Keratinocyte (primary cell): ENCODE measurements around the gene ITGA11. TPM values are rescaled to one million over a fixed set of nuclear protein-coding genes. Genes with fewer than 3 reads are reported as not detected.

Experiments
- DNase-seq: peaks from one replicate; pipeline ENCODE4 v3.0.0-alpha.2; 2011; ENCODE audit warnings: low read depth, missing footprints, low spot score
- FAIRE-seq: peaks from 2 replicates; lab custom pipeline; 2011; peaks lifted over from hg19 to GRCh38; lab: Jason Lieb, UNC
- H2AFZ ChIP-seq: 2 replicates; pipeline ENCODE4 v1.6.0; 2012; ENCODE audit warnings: low read length, control low read depth, inconsistent platforms; ENCODE audit not compliant: control insufficient read depth
- H3K27ac ChIP-seq: 2 replicates; pipeline ENCODE4 v1.5.1; 2011; ENCODE audit warnings: low read length; ENCODE audit not compliant: control insufficient read depth, insufficient read depth
- H3K27me3 ChIP-seq: 3 replicates; pipeline ENCODE4 v1.6.0; 2011; ENCODE audit warnings: low read length; ENCODE audit not compliant: control insufficient read depth, insufficient read depth; ENCODE audit errors: extremely low read depth
- H3K36me3 ChIP-seq, 2 experiments: 2 replicates in 1 of 2; 3 replicates in 1 of 2; pipeline ENCODE4 v1.5.1; 2011; ENCODE audit warnings: low read length in 2 of 2, mild to moderate bottlenecking in 1 of 2; ENCODE audit not compliant: control insufficient read depth in 2 of 2, insufficient read depth in 2 of 2; ENCODE audit errors: extremely low read depth in 1 of 2
- H3K4me1 ChIP-seq: 3 replicates; pipeline ENCODE4 v1.5.1; 2011; ENCODE audit warnings: low read length; ENCODE audit not compliant: control insufficient read depth, insufficient read depth; ENCODE audit errors: extremely low read depth
- H3K4me2 ChIP-seq: 3 replicates; pipeline ENCODE4 v1.6.0; 2011; ENCODE audit warnings: low read depth, low read length; ENCODE audit not compliant: control insufficient read depth, insufficient read depth; ENCODE audit errors: extremely low read depth
- H3K4me3 ChIP-seq, 3 experiments: fragments of 200-600 bp in 1 of 3; sonication (generic) in 1 of 3; 2 replicates in 2 of 3; 3 replicates in 1 of 3; pipeline ENCODE4 v1.5.1; 2011 to 2016; ENCODE audit warnings: low read length in 3 of 3, mild to moderate bottlenecking in 3 of 3, control low read depth in 2 of 3, inconsistent platforms in 1 of 3, low read depth in 1 of 3, mixed read lengths in 1 of 3, mixed run types in 1 of 3, moderate library complexity in 1 of 3; ENCODE audit not compliant: control insufficient read depth in 2 of 3, insufficient read depth in 2 of 3; ENCODE audit errors: extremely low read depth in 1 of 3
- H3K79me2 ChIP-seq: 2 replicates; pipeline ENCODE4 v1.6.0; 2012; ENCODE audit warnings: low read length; ENCODE audit not compliant: control insufficient read depth, insufficient read depth
- H3K9ac ChIP-seq: 3 replicates; pipeline ENCODE4 v1.6.0; 2011; ENCODE audit warnings: low read length; ENCODE audit not compliant: control insufficient read depth, insufficient read depth; ENCODE audit errors: extremely low read depth
- H3K9me1 ChIP-seq: 3 replicates; pipeline ENCODE4 v1.6.0; 2011; ENCODE audit warnings: low read length; ENCODE audit not compliant: control insufficient read depth, insufficient read depth; ENCODE audit errors: extremely low read depth
- H3K9me3 ChIP-seq: 2 replicates; pipeline ENCODE4 v1.5.1; 2012; ENCODE audit warnings: low read depth, low read length; ENCODE audit not compliant: control insufficient read depth
- H4K20me1 ChIP-seq: 3 replicates; pipeline ENCODE4 v1.6.0; 2011; ENCODE audit warnings: low read length; ENCODE audit not compliant: control insufficient read depth, insufficient read depth; ENCODE audit errors: extremely low read depth
- EZH2 ChIP-seq: IDR thresholded peaks from one replicate; pipeline ENCODE4 v1.6.1; 2012; ENCODE audit warnings: inconsistent platforms, mild to moderate bottlenecking, low read length, moderate library complexity
- dilution Hi-C: fragments of 300-500 bp; cut with MboI; formaldehyde crosslinking; loops from one replicate; pipeline ENCODE4 v1.7.0; 2020; ENCODE audit warnings: low sequenced_read_pairs; ENCODE audit not compliant: extremely low pct_ligation_motif_present
- polyA plus RNA-seq, 5 experiments: library from polyadenylated mRNA; depleted of rRNA in 3 of 5; stranded (reverse) in 3 of 5; stranded (forward) in 1 of 5; unstranded in 1 of 5; fragments of >200 nt; gene quantifications; 1 replicate in 1 of 5; 2 replicates in 3 of 5; 3 replicates in 1 of 5; pipeline versions ENCODE4 v1.2.1 to v1.2.3, GENCODE V29; 2011 to 2012; ENCODE audit warnings: missing spikeins in 2 of 5, low read depth in 1 of 5, low replicate concordance in 1 of 5
- TF ChIP-seq, protein P1 (sequence below), 3 experiments: IDR thresholded peaks in 1 of 3; conservative IDR thresholded peaks in 1 of 3; optimal IDR thresholded peaks in 1 of 3; 2 replicates in 2 of 3; 3 replicates in 1 of 3; pipeline versions ENCODE3 to v1.5.1; 2011; ENCODE audit warnings: low read length in 3 of 3, mild to moderate bottlenecking in 3 of 3, moderate library complexity in 2 of 3, control low read depth in 1 of 3, inconsistent platforms in 1 of 3; ENCODE audit not compliant: insufficient read depth in 2 of 3; ENCODE audit errors: extremely low read depth in 1 of 3

The ITGA11 gene
- polyA plus RNA-seq, 1 donor (not counting 4 experiments of a cell fraction or from before 2014, with no cell fraction given), result not detected

- H3K9me1 ChIP-seq, result no peaks in the 10 kb centered on the region
- FAIRE-seq (no peak), DNase-seq (no peak)
- H3K9me3 ChIP-seq, result no peaks in the 10 kb centered on the region
- no peak overlapping the region for H2AFZ ChIP-seq
- H3K9ac ChIP-seq, result no peak overlapping the region
- H3K27me3 ChIP-seq, result peaks cover 5% of the 10 kb centered on the region
- no peaks in the 10 kb centered on the region for H3K79me2 ChIP-seq
- no peaks in the 10 kb centered on the region for H4K20me1 ChIP-seq
- H3K4me1 ChIP-seq, result no peaks in the 10 kb centered on the region
- H3K4me2 ChIP-seq, result no peak overlapping the region
- dilution Hi-C loops, result no loop called here
- no peaks in the 10 kb centered on the region for H3K36me3 ChIP-seq
- TF ChIP-seq EZH2, result no peak
- TF ChIP-seq, protein P1, sequence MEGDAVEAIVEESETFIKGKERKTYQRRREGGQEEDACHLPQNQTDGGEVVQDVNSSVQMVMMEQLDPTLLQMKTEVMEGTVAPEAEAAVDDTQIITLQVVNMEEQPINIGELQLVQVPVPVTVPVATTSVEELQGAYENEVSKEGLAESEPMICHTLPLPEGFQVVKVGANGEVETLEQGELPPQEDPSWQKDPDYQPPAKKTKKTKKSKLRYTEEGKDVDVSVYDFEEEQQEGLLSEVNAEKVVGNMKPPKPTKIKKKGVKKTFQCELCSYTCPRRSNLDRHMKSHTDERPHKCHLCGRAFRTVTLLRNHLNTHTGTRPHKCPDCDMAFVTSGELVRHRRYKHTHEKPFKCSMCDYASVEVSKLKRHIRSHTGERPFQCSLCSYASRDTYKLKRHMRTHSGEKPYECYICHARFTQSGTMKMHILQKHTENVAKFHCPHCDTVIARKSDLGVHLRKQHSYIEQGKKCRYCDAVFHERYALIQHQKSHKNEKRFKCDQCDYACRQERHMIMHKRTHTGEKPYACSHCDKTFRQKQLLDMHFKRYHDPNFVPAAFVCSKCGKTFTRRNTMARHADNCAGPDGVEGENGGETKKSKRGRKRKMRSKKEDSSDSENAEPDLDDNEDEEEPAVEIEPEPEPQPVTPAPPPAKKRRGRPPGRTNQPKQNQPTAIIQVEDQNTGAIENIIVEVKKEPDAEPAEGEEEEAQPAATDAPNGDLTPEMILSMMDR (optimal IDR thresholded peaks at IDR 0.05 in 1 of 3, IDR thresholded peaks at IDR 0.05 in 1 of 3, conservative IDR thresholded peaks at IDR 0.05 in 1 of 3; ENCODE audit: extremely low read depth in 1 of 3, insufficient read depth in 2 of 3, low read length in 3 of 3), result no peak
- no peak overlapping the region for H3K27ac ChIP-seq
- H3K4me3 ChIP-seq, result no peak overlapping the region
These were observed 37.4 kb upstream of the ITGA11 start for GRCh38 chr15:68469162-68470048.

- dilution Hi-C loops, result no loop called here
- Histone ChIP-seq H2AFZ (no peak overlapping the region), H3K4me2 (no peak overlapping the region), H3K9ac (no peak overlapping the region), H3K9me3 (no peaks in the 10 kb centered on the region), H3K27ac (no peak overlapping the region), H3K4me3 (no peak overlapping the region), H3K79me2 (no peaks in the 10 kb centered on the region), H3K27me3 (peaks cover 8% of the 10 kb centered on the region), H3K36me3 (no peaks in the 10 kb centered on the region), H4K20me1 (no peaks in the 10 kb centered on the region), H3K4me1 (no peaks in the 10 kb centered on the region), H3K9me1 (no peaks in the 10 kb centered on the region)
- DNase-seq, result no peak
- FAIRE-seq, result no peak
- TF ChIP-seq, protein P1 (optimal IDR thresholded peaks at IDR 0.05 in 1 of 3, IDR thresholded peaks at IDR 0.05 in 1 of 3, conservative IDR thresholded peaks at IDR 0.05 in 1 of 3; ENCODE audit: extremely low read depth in 1 of 3, insufficient read depth in 2 of 3, low read length in 3 of 3), result no peak
- no peak for TF ChIP-seq EZH2
These were observed 34.9 kb upstream of the ITGA11 start for GRCh38 chr15:68466876-68467275.
